Measurements from ENCODE around the gene SCNN1A. TPM values are rescaled to one million over a fixed set of nuclear protein-coding genes. Genes with fewer than 3 reads are reported as not detected.

The SCNN1A gene
- total RNA-seq, 1 experiment from 2014 or later: 17.1 TPM

Other genes with a start within 250 kb of the SCNN1A start
- 103 TPM for gene CD9, start 175.2 kb downstream of the SCNN1A start, total RNA-seq (2021; ENCODE audit: unreplicated experiment)
- gene PLEKHG6, start 64.9 kb downstream of the SCNN1A start, total RNA-seq (2021; ENCODE audit: unreplicated experiment): 1.1 TPM
- 108 TPM for gene TNFRSF1A, start 33.5 kb downstream of the SCNN1A start, total RNA-seq (2021; ENCODE audit: unreplicated experiment)
- gene LTBR, start 8.6 kb upstream of the SCNN1A start, total RNA-seq (2021; ENCODE audit: unreplicated experiment): 3.1 TPM
- 0.23 TPM for gene CD27, start 69.4 kb upstream of the SCNN1A start, total RNA-seq (2021; ENCODE audit: unreplicated experiment)
- 7.8 TPM for gene TAPBPL, start 76.5 kb upstream of the SCNN1A start, total RNA-seq (2021; ENCODE audit: unreplicated experiment)
- 11.2 TPM for gene VAMP1, start 95.1 kb upstream of the SCNN1A start, total RNA-seq (2021; ENCODE audit: unreplicated experiment)
- gene MRPL51, start 117.7 kb upstream of the SCNN1A start, total RNA-seq (2021; ENCODE audit: unreplicated experiment): 194 TPM
- gene NCAPD2, start 118.5 kb upstream of the SCNN1A start, total RNA-seq (2021; ENCODE audit: unreplicated experiment): 80.3 TPM
- 2,912 TPM for gene GAPDH, start 159.0 kb upstream of the SCNN1A start, total RNA-seq (2021; ENCODE audit: unreplicated experiment)
- 0.36 TPM for gene IFFO1, start 180.5 kb upstream of the SCNN1A start, total RNA-seq (2021; ENCODE audit: unreplicated experiment)
- gene NOP2, start 192.7 kb upstream of the SCNN1A start, total RNA-seq (2021; ENCODE audit: unreplicated experiment): 90.3 TPM
- 123 TPM for gene CHD4, start 231.8 kb upstream of the SCNN1A start, total RNA-seq (2021; ENCODE audit: unreplicated experiment)